GM18858 (cell line): ENCODE measurements around the gene ITGAD.
"Not testable (repeated sequence)": the region's sequence is repeated elsewhere in the genome, so short reads cannot be mapped to it uniquely, and the experiment has no call there.

Experiments
- ATAC-seq: cut with Tn5 transposase; IDR thresholded peaks from one replicate; pipeline ENCODE4 v1.9.1; 2021; ENCODE audit not compliant: unreplicated experiment

The ITGAD gene

GRCh38 chr16:31429796-31430195 is 36.7 kb downstream of the ITGAD start:
- ATAC-seq = no peak

- no peak for ATAC-seq
Measured at GRCh38 chr16:31430380-31431052, 37.4 kb downstream of the ITGAD start.

DNA sequence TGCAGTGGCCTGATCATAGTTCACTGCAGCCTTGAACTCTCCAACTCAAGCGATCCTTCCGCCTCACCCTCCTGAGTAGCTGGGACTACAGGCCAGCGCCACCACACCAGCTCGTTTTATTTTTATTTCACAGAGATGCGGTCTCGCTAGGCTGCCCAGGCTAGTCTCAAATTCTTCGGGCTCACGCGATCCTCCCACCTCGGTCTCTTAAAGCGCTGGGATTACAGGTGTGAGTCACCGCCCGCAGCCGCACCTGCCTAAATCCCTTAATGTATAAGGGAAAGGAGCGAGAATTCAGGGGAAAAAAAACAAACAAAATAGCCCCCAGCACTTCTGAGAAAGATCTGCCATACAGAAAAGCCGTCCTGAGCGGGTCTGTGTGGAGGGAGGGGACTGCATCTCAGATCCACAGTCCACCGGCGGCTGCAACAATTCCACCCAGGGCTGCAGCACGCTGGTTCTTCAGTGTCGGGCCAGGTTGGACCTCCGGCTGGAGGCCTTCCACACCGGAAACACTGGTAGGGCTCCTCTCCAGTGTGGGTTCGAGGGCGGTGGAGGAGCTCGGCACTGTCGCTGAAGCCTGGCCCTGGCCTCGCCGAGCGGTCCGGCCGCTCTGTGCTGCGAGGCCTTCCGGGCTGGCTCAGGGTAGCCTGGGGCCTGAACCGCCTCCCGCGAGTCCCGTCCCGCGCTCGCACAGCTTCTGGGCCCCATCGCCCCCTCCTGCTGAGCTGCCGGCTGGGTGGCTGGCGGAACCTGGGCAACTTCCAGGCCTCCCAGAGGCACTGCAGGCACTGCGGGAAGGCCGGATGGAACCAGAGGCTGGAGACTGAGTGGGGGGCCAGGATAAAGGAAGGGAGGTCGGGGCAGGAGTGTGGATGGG is 42.4 kb downstream of the ITGAD start:
- no peak for ATAC-seq

GRCh38 chr16:31436221-31437045 is 43.3 kb downstream of the ITGAD start:
- ATAC-seq = no peak

- no peak for ATAC-seq
Measured at GRCh38 chr16:31438414-31438813, 45.3 kb downstream of the ITGAD start.

DNA sequence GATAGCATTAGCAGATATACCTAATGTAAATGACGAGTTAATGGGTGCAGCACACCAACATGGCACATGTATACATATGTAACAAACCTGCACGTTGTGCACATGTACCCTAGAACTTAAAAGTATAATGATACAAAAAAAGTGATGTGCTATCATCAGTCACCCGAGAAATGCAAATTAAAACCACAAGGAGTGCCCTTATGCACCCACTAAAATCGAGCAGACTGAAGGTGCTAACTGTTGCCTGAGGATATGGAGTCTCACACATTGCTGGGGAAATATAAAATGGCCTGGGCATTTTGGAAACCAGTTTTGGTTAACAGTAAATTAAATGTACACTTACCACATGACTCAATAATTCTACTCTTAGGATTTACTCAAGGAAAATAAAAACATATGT is 45.9 kb downstream of the ITGAD start:
- peak; percentile 34 for ATAC-seq

DNA sequence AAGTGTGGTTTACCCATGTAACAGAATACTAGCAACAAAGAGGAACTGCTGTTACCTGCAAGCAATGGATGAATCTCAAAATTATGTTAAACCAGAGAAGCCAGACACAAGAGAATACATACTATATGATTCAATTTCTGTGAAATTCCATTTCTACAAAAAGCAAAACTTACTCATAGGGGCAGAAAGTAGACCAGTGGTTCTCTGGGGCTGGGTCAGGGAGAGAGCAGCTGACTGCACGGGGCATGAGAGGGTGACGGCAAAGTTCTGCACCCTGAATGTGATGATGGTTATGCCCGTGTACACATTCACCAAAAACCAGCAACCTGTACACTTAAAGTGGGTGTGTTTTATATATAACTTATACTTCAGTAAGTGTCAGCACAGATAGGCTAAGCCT is 46.4 kb downstream of the ITGAD start:
- ATAC-seq = no peak

- no peak for ATAC-seq
Measured at GRCh38 chr16:31440516-31441184, 47.5 kb downstream of the ITGAD start.

GRCh38 chr16:31441956-31442355 is 48.8 kb downstream of the ITGAD start:
- no peak for ATAC-seq

GRCh38 chr16:31445931-31446330 is 52.8 kb downstream of the ITGAD start:
- ATAC-seq = not testable (repeated sequence)

DNA sequence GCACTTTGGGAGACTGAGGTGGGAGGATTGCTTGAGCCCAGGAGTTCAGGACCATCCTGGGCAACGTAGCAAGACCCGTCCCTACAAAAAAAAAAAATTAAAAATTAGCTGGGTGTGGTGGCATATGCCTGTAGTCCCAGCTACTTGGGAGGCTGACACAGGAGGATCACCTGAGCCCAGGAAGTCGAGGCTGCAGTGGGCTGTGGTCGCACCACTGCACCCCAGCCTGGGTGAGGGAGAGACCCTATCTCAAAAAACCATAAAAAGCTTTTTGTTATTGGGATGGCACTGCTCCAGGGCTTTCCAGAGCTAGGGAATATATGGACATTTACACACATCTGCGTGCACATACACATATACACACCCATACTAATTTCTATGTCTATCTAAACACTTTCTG is 58.1 kb downstream of the ITGAD start:
- ATAC-seq = no peak

GRCh38 chr16:31451681-31452351 is 58.7 kb downstream of the ITGAD start:
- ATAC-seq = no peak

DNA sequence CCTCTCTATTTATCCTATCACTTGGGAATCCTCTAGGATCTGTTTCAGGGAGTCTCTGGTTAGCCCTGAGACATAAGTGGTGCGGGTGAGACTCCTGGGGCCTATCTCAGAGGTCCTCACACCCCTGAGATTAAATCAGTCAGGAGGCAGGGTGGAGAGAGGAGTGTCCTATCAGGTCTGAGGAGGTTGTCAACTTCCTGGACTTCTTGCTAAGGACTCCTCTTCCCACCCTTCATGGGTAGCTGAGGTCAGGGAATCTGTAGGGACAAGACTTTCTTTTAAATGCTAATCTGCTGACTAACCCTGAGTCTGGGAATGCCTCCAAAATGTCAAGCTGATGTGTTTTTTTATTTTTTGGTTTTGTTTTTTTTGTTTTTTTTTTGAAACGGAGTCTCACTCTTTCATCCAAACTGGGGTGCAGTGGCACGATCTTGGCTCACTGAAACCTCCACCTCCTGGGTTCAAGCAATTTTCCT is 59.5 kb downstream of the ITGAD start:
- no peak for ATAC-seq

DNA sequence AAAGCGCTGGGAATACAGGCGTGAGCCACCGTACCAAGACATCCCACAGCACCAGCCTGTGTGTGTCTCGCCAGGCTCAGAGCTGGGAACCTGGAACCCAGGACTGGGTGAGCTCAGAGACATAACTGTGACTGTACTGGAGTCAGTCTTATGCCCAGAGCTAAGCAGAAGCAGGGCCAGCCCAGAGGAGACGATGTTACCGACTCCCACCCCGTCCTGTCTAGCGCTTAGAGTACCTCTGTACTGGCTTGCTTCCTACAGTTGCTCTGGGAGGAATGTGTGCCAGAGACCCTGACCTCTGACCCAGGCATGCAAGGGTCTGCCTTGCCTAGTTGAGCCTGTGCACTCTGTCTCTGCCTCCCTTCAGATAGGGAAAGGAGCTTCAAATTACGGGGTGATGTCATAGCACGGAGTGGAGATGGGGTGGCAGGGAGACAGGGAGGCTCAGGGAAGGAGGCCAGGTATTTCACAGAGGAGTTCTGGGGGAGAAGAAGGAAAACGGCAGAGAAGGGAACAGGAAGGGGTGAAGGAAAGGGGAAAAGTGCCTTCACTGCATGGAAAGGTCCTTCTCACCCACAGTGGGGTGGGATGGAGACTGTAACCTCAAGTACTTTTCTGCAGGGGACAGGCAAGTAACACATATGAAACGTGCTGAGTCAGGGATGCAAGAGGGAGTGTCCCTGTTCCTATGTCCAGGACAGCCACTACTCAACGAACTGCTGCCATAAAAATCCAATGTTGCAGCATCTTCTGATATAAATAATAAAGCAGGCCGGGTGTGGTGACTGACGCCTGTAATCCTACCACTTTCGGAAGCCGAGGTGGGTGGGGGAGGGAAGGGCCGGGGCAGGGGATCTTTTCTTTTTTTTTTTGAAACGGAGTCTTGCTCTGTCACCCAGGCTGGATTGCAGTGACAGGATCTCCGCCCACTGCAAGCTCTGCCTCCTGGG is 60.4 kb downstream of the ITGAD start:
- ATAC-seq = no peak

GRCh38 chr16:31455601-31456314 is 62.6 kb downstream of the ITGAD start:
- no peak for ATAC-seq

DNA sequence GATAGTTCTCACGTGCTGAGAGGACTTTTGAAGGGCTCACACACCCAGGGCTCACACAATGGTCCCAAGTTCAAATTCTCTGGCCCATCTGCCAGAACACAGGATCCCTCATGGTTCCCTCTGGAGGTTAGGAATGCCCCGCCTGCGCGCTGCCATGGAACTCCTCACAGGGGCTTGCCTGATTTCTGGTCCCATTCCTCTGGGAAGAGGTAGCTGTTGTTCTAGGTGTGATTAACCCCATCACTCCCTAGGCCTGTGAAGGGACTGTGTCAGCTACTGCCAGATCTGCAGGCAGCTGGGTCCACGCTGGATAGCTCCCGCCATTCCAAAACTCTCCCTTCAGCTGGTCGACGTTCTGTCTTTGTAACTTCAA is 63.8 kb downstream of the ITGAD start:
- no peak for ATAC-seq

- no peak for ATAC-seq
Measured at GRCh38 chr16:31458073-31458843, 65.1 kb downstream of the ITGAD start.
